ENCODE measurements around the gene ZFP90.
A peak's percentile ranks its signal among the peaks of the same experiment; 100 is the strongest.

The ZFP90 gene

DNA sequence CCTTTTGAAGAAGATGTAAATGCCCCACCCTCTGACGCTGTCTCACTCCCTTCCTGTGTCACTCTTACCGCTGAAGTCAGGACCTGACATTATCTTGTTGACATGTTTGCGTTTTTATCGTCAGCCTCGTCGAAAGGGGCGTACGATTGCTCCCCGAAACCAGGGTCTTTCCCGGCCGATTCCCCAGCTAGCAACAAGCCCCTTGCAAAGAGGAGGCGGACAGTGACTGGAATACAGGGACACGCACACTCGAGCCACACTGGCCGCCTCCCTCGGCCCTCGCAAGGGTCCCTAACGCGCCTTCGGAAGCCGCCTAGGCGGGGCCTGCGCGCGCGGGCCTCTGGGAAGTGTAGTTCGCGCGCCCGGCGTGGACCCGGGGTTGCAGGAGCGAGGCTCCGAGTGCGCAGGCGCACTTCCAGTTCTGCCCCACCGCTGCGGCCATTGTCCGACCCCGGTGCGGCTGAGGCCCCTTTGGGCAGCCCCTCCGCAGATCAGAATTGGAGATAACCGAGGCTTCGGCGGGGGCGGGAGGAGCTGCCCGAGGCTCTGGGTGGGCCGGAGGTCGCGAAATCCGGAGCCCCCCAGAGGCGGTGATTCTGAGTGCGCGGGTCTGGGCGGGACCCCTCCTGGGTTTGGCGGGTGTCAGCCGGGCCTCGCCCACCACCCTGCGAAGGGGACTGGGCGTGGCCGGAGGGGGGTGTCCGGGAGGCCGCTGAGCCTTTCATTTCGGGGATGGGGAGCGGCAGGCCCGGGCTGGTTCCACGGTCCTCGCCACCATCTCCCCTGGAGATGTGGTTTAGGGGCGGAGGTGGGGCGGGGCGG lies at the start of gene ZFP90:
Gene ZFP90, plus strand, starts transcription at position 412 of the 822 bp plus-strand sequence. CDS start 502 bp downstream, outside the sequence.
- peak within 1 kb of the TSS; percentile 82 for H3K4me3 ChIP-seq (replicated peaks; ENCODE audit: low read depth, low read length)
- TF ChIP-seq, protein P1, sequence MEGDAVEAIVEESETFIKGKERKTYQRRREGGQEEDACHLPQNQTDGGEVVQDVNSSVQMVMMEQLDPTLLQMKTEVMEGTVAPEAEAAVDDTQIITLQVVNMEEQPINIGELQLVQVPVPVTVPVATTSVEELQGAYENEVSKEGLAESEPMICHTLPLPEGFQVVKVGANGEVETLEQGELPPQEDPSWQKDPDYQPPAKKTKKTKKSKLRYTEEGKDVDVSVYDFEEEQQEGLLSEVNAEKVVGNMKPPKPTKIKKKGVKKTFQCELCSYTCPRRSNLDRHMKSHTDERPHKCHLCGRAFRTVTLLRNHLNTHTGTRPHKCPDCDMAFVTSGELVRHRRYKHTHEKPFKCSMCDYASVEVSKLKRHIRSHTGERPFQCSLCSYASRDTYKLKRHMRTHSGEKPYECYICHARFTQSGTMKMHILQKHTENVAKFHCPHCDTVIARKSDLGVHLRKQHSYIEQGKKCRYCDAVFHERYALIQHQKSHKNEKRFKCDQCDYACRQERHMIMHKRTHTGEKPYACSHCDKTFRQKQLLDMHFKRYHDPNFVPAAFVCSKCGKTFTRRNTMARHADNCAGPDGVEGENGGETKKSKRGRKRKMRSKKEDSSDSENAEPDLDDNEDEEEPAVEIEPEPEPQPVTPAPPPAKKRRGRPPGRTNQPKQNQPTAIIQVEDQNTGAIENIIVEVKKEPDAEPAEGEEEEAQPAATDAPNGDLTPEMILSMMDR (IDR thresholded peaks at IDR 0.05; ENCODE audit: low read depth, low read length, missing control alignments): no peak
- peak; percentile 52 for DNase-seq (ENCODE audit: extremely low read depth, low read depth)

DNA sequence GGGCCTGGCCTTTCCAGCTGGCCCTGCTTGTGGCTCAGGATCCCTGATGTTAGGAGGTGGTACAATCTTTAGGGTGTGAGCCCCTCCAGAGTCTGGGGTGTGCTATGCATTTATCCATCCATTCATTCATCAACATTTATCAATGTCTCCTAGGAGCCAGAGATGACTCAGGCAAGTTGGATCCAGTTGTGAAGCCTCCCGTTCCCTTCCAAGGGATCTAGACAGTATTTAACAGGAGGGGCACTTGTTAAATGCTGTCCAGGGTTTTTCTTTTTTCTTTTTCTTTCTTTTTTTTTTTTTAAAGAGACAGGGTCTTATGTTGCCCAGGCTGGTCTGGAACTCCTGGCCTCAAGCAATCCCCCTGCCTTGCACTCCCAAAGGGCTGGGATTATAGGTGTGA lies 48.7 kb upstream of the ZFP90 start:
- TF ChIP-seq, protein P1 (IDR thresholded peaks at IDR 0.05; ENCODE audit: low read depth, low read length, missing control alignments): no peak
- no peak for DNase-seq (ENCODE audit: extremely low read depth, low read depth)
- H3K4me3 ChIP-seq (replicated peaks; ENCODE audit: low read depth, low read length): no peak overlapping the region

DNA sequence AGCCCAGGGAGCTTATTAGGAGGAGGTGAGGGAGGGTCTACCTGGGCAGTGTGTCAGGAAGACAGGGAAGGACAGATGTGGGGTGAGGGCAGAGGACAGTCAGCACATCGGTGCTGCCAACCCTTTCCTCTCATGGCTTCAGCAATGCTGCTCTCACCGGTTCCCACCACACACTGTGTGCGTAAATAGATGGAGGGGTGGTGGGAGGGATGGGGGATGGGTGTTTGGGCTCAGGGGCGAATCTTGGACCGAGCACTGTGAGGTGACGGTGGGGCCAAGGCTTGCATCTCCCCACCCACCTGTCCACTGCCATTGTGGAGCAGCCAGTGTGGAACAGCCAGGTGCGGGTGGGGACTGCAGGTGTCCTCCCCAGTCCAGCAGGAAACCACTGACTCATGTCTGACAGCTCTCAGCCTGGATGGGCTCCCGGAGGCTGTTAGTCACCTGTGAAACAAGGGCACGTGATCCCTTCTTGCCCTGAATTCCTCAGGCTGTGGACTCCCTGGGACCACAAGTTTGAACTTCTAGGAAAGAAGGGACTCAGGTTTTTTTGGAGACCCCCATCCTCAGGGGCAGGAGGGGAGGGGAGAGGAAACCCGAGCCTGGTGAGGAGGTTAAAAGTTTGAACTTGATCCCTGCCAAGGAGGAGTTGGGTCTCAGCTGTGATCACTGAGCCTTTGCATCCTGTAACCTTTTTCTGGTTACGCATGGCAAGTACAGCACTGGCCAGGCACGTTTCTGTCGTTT lies 48.1 kb upstream of the ZFP90 start:
- H3K4me3 ChIP-seq (replicated peaks; ENCODE audit: low read depth, low read length): no peak overlapping the region
- TF ChIP-seq, protein P1 (IDR thresholded peaks at IDR 0.05; ENCODE audit: low read depth, low read length, missing control alignments): no peak
- no peak for DNase-seq (ENCODE audit: extremely low read depth, low read depth)

DNA sequence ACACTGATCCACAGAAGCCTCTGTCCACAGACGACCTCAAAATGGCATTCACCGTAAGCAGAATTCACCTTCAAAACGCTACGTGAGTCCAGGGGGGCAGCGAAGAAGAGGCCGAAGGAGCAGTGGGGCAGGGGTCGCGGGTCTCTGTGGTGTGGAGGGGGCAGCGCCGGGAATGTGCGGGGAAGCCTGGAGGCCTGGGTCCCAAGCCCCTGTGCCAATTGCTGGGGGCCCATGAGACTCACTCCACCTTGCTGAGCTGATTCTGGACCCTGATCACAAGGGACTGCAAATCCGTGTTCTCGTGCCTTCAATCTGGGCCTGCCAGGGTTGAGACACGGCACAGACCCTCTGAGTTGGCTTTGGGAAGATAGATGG lies 47.5 kb upstream of the ZFP90 start:
- DNase-seq (ENCODE audit: extremely low read depth, low read depth): no peak
- TF ChIP-seq, protein P1 (IDR thresholded peaks at IDR 0.05; ENCODE audit: low read depth, low read length, missing control alignments): no peak
- no peak overlapping the region for H3K4me3 ChIP-seq (replicated peaks; ENCODE audit: low read depth, low read length)

DNA sequence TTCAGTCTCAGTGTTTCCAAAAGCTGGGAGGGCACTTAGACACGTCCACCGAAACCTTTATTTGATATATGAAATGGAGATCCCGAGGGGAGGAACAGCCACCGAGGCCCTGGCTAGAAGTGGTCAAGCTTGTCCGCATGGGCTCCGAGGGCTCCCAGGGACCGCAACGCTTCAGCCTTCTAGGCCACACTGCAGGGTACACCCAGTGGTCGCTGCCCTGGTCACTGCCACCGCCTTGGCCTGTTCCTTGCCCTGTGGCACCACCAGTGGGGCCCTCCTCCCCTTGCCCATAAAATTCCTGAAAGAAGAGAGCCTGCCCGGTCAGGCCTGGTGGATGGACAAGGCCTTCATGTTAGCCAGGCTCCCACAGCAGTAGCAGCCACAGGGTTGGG lies 46.9 kb upstream of the ZFP90 start:
- no peak for DNase-seq (ENCODE audit: extremely low read depth, low read depth)
- no peak overlapping the region for H3K4me3 ChIP-seq (replicated peaks; ENCODE audit: low read depth, low read length)
- TF ChIP-seq, protein P1 (IDR thresholded peaks at IDR 0.05; ENCODE audit: low read depth, low read length, missing control alignments): no peak

DNA sequence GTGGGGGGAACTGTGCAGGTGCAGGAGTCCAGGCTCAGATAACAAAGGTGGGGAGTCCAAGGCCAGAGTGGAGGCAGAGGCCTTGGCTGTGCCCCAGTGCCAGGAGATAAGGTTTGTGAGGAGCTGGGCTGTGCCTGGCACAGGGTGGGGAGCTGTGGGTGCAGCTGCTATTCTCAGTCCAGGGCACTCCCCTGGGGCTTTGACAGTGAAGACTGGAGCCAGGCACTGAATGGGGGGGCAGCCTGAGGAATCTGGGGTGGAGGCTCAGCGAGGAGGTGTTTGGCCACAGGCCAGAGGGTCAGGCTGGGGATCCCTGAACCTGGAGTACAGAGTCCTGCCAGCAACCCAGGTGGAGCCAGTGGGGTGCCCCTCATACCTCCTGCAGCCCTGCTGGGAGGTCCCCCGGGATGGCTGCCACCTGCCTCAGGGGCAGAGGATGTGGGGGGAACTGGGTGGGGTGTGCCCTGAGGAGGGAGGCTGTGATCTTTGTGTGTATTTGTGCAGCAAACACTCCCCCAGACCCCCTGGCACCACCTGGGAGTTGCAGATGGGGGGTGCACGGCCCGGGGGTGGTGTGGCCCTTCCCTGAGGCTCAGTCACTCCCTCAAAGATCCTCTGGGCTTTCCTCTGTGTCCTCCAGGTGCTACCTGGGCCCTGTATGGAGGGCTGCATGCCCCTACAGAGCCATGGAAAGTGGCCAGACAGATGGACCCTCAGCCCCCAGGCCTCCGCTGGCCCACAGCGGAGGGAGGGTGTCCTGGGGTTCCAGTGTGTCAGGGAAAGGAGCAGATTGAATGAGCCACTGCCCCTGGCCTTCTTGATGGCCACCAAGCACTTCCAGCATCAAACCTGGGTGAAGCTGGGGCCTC lies 46.3 kb upstream of the ZFP90 start:
- DNase-seq (ENCODE audit: extremely low read depth, low read depth): no peak
- H3K4me3 ChIP-seq (replicated peaks; ENCODE audit: low read depth, low read length): no peak overlapping the region
- TF ChIP-seq, protein P1 (IDR thresholded peaks at IDR 0.05; ENCODE audit: low read depth, low read length, missing control alignments): no peak
